ENCODE data around the gene SLIT3.

The SLIT3 gene

DNA sequence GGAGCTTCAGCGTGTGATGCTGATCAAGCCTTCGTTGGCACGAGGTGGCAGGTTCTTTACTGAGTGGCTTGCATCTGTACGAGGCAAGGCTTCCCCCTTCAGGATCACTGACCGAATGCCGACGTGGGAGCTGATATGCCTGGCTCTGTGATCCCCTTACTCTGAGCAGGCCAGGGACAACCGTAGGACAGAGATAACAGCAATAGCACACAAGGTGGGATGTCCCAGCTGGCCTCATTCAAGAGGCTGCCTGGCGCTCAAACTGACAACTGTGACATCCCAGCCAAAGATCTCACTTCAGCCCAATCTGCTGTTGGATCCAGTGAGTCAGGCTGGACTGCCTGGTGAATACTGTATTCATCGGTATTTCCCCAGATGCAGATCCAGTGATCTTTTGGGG, 522.4 kb downstream of the SLIT3 start:
- Histone ChIP-seq H4K20me1 (ENCODE audit: insufficient read depth, low read length) (no peaks in the 10 kb centered on the region), H3K4me2 (ENCODE audit: insufficient read depth, low read length) (no peak overlapping the region), H3K27me3 (ENCODE audit: insufficient read depth, low read length, poor library complexity) (no peaks in the 10 kb centered on the region), H3K9ac (ENCODE audit: low read depth, low read length) (no peak overlapping the region), H3K9me3 (ENCODE audit: insufficient read depth, low read length, severe bottlenecking) (no peaks in the 10 kb centered on the region), H3K36me3 (ENCODE audit: insufficient read depth, low read length) (no peaks in the 10 kb centered on the region), H3K27ac (ENCODE audit: low read length) (no peak overlapping the region), H3K4me1 (ENCODE audit: insufficient read depth, low read length) (no peaks in the 10 kb centered on the region), H3K4me3 (ENCODE audit: low read depth in 1 of 2, low read length in 2 of 2) (no peak overlapping the region), H3K79me2 (ENCODE audit: insufficient read depth, low read length) (no peaks in the 10 kb centered on the region), H2AFZ (ENCODE audit: low read depth, low read length) (no peak overlapping the region)
- ATAC-seq (ENCODE audit: insufficient read depth, low read depth): no peak
- no peak for TF ChIP-seq EZH2 (IDR thresholded peaks at IDR 0.05; ENCODE audit: borderline replicate concordance, low read depth, low read length, severe bottlenecking)
- TF ChIP-seq, protein P1, sequence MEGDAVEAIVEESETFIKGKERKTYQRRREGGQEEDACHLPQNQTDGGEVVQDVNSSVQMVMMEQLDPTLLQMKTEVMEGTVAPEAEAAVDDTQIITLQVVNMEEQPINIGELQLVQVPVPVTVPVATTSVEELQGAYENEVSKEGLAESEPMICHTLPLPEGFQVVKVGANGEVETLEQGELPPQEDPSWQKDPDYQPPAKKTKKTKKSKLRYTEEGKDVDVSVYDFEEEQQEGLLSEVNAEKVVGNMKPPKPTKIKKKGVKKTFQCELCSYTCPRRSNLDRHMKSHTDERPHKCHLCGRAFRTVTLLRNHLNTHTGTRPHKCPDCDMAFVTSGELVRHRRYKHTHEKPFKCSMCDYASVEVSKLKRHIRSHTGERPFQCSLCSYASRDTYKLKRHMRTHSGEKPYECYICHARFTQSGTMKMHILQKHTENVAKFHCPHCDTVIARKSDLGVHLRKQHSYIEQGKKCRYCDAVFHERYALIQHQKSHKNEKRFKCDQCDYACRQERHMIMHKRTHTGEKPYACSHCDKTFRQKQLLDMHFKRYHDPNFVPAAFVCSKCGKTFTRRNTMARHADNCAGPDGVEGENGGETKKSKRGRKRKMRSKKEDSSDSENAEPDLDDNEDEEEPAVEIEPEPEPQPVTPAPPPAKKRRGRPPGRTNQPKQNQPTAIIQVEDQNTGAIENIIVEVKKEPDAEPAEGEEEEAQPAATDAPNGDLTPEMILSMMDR (IDR thresholded peaks at IDR 0.05; ENCODE audit: borderline replicate concordance, extremely low read depth, low read length, poor library complexity, severe bottlenecking): no peak
- no peak for DNase-seq

DNA sequence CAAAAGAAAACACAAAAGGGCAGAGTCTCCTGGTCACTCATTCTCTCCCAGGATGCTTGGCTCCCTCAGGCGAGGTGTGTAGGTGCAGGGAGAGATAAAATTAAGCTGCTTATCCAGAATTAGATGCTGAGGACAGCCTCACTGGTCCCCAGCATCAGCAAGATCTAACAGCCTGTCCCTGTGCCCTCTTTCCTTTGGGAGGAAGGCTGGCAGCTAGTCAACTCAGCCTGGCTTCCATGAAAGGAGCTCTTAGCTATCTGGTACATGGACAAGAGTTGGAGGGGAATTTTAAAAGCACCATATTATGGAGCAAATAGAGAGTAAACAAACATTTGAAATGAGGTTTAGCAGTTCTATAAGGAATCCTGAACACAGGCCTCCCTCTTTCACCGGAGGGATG, 523.3 kb downstream of the SLIT3 start:
- Histone ChIP-seq H3K9ac (ENCODE audit: low read depth, low read length) (no peak overlapping the region), H3K27me3 (ENCODE audit: insufficient read depth, low read length, poor library complexity) (no peaks in the 10 kb centered on the region)

DNA sequence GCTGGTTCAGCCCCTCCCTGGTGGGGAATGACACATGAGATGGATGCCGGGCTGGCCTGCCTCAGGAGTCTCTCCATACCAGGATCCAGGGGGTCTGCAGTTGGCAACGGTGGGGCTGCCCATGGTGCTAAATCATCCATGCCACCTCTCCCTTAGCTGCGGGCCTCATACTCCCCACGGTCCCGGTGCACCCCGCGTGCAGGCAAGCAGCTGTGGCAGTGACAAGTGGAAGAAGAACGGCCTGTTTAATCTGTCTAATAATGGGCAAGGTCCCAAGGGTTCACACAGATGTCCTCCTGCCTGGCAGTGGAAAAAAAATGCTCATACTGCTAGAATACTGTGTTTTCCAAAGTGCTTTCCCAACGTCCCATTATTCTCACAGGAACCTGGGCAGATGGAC, 524.9 kb downstream of the SLIT3 start:
- H2AFZ ChIP-seq (ENCODE audit: low read depth, low read length): no peak overlapping the region

More for the DNA sequence above, 523.3 kb downstream of the SLIT3 start:
- H3K9me3 ChIP-seq (ENCODE audit: insufficient read depth, low read length, severe bottlenecking): no peaks in the 10 kb centered on the region
- H3K27ac ChIP-seq (ENCODE audit: low read length): no peak overlapping the region
- TF ChIP-seq, protein P1 (IDR thresholded peaks at IDR 0.05; ENCODE audit: borderline replicate concordance, extremely low read depth, low read length, poor library complexity, severe bottlenecking): no peak
- TF ChIP-seq EZH2 (IDR thresholded peaks at IDR 0.05; ENCODE audit: borderline replicate concordance, low read depth, low read length, severe bottlenecking): no peak
- H3K4me1 ChIP-seq (ENCODE audit: insufficient read depth, low read length): no peaks in the 10 kb centered on the region
- no peak for DNase-seq
- H3K4me3 ChIP-seq (ENCODE audit: low read depth in 1 of 2, low read length in 2 of 2): no peak overlapping the region
- H3K79me2 ChIP-seq (ENCODE audit: insufficient read depth, low read length): no peaks in the 10 kb centered on the region
- H3K36me3 ChIP-seq (ENCODE audit: insufficient read depth, low read length): no peaks in the 10 kb centered on the region
- no peaks in the 10 kb centered on the region for H4K20me1 ChIP-seq (ENCODE audit: insufficient read depth, low read length)
- no peak overlapping the region for H2AFZ ChIP-seq (ENCODE audit: low read depth, low read length)
- ATAC-seq (ENCODE audit: insufficient read depth, low read depth): no peak
- H3K4me2 ChIP-seq (ENCODE audit: insufficient read depth, low read length): no peak overlapping the region

More for the DNA sequence above, 524.9 kb downstream of the SLIT3 start:
- no peak for ATAC-seq (ENCODE audit: insufficient read depth, low read depth)
- no peak overlapping the region for H3K4me2 ChIP-seq (ENCODE audit: insufficient read depth, low read length)
- no peak overlapping the region for H3K4me3 ChIP-seq (ENCODE audit: low read depth in 1 of 2, low read length in 2 of 2)
- H3K9me3 ChIP-seq (ENCODE audit: insufficient read depth, low read length, severe bottlenecking): no peaks in the 10 kb centered on the region
- TF ChIP-seq, protein P1 (IDR thresholded peaks at IDR 0.05; ENCODE audit: borderline replicate concordance, extremely low read depth, low read length, poor library complexity, severe bottlenecking): no peak
- no peak for TF ChIP-seq EZH2 (IDR thresholded peaks at IDR 0.05; ENCODE audit: borderline replicate concordance, low read depth, low read length, severe bottlenecking)
- no peak overlapping the region for H3K9ac ChIP-seq (ENCODE audit: low read depth, low read length)
- H3K27me3 ChIP-seq (ENCODE audit: insufficient read depth, low read length, poor library complexity): no peaks in the 10 kb centered on the region
- DNase-seq: no peak
- H3K4me1 ChIP-seq (ENCODE audit: insufficient read depth, low read length): no peaks in the 10 kb centered on the region
- no peak overlapping the region for H3K27ac ChIP-seq (ENCODE audit: low read length)
- H3K79me2 ChIP-seq (ENCODE audit: insufficient read depth, low read length): no peaks in the 10 kb centered on the region
- no peaks in the 10 kb centered on the region for H4K20me1 ChIP-seq (ENCODE audit: insufficient read depth, low read length)
- no peaks in the 10 kb centered on the region for H3K36me3 ChIP-seq (ENCODE audit: insufficient read depth, low read length)

All from DND-41 (cell line).